ENCODE data around the gene ATG4B. TPM values are rescaled to one million over a fixed set of nuclear protein-coding genes. Genes with fewer than 3 reads are reported as not detected.

Gene ATG4B
- total RNA-seq, 1 experiment from 2014 or later = 70.9 TPM

DNA sequence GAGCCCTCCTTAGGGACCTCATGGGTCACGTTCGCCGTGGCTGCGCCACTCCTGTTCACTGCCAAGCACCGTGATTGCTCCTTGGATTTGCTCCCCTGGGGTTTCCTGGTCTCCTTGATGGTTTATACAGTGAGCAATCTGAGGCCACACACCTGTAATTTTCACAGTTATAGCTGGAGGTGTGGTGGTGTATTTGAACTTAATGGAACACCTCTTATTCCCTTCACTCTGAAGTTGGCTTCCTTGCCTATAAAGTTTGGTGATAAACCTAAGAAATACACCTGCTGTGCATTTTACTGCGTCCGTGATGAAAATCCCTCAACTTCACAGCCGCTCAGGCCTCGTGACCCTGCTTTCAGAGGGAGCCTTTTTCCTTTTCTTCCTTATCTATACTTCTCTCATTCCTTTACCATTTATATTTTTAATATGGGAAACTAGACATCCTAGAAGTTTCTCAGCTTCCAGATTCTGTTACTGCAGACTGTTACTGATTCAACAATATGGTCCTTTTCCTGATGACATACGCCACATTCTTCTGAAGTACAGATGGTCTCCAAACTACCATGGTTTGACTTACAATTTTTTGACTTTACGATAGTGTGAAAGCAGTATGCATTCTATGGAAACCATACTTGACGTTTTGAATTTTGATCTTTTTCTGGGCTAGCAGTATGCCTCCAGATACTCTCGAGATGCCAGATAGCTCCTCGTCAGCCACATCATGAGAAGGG, 8.6 kb downstream of the ATG4B start:
- DNase-seq (ENCODE audit: unreplicated experiment) = no peak
- H3K9me3 Mint-ChIP-seq (ENCODE audit: unreplicated experiment) = no peaks in the 10 kb centered on the region
- H3K4me1 Mint-ChIP-seq (ENCODE audit: insufficient read depth, unreplicated experiment) = peaks cover 12% of the 10 kb centered on the region
- POLR2A ChIA-PET = no interaction called here
- H3K27ac Mint-ChIP-seq (ENCODE audit: low read depth, unreplicated experiment) = no peak overlapping the region
- TF ChIP-seq, protein P1, sequence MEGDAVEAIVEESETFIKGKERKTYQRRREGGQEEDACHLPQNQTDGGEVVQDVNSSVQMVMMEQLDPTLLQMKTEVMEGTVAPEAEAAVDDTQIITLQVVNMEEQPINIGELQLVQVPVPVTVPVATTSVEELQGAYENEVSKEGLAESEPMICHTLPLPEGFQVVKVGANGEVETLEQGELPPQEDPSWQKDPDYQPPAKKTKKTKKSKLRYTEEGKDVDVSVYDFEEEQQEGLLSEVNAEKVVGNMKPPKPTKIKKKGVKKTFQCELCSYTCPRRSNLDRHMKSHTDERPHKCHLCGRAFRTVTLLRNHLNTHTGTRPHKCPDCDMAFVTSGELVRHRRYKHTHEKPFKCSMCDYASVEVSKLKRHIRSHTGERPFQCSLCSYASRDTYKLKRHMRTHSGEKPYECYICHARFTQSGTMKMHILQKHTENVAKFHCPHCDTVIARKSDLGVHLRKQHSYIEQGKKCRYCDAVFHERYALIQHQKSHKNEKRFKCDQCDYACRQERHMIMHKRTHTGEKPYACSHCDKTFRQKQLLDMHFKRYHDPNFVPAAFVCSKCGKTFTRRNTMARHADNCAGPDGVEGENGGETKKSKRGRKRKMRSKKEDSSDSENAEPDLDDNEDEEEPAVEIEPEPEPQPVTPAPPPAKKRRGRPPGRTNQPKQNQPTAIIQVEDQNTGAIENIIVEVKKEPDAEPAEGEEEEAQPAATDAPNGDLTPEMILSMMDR (IDR thresholded peaks at IDR 0.05; ENCODE audit: unreplicated experiment) = no peak
- CTCF ChIA-PET = interaction anchor here (0.6 to 1.1 kb wide), 3 partner anchors 425 to 997 kb away, joined by 3 read pairs; no protein-coding TSS in a partner anchor
- intact Hi-C loops (cut with micrococcal nuclease) = no loop called here
- no peaks in the 10 kb centered on the region for H3K27me3 Mint-ChIP-seq (ENCODE audit: insufficient read depth, unreplicated experiment)
- peaks cover 14% of the 10 kb centered on the region for H3K36me3 Mint-ChIP-seq (ENCODE audit: insufficient read depth, unreplicated experiment)
- no TSS peak for BruUV-seq (replicated peaks)
- no peak overlapping the region for H3K4me3 Mint-ChIP-seq (ENCODE audit: unreplicated experiment)

DNA sequence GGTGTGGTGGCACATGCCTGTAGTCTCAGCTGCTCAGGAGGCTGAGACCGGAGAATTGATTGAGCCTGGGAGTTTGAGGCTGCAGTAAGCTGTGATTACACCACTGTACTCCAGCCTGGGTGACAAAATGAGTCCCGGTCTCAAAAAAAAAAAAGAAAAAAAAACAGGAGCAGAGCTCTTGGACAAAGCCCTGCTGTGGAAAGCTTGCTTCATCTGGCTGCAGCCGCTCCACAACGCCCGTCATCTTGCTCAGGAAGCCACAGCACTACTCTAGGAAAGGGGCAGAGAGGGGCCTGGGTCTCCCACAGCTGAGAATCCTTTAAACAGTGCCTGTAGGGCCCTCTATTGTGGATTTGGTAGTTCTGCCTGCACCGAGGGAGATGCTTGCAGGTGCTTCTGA, 11.0 kb downstream of the ATG4B start:
- ChIA-PET POLR2A (interaction anchor here (2.5 kb wide), 1 partner anchor 11 kb away, joined by 9 read pairs; the partner anchor contains the start of genes ATG4B and THAP4), CTCF (interaction anchor here (1.9 kb wide), 1 partner anchor 10 kb away, joined by 4 read pairs; no protein-coding TSS in a partner anchor)
- Mint-ChIP-seq H3K4me1 (ENCODE audit: insufficient read depth, unreplicated experiment) (no peaks in the 10 kb centered on the region), H3K36me3 (ENCODE audit: insufficient read depth, unreplicated experiment) (peaks cover 30% of the 10 kb centered on the region), H3K9me3 (ENCODE audit: unreplicated experiment) (no peaks in the 10 kb centered on the region), H3K27me3 (ENCODE audit: insufficient read depth, unreplicated experiment) (no peaks in the 10 kb centered on the region), H3K27ac (ENCODE audit: low read depth, unreplicated experiment) (no peak overlapping the region), H3K4me3 (ENCODE audit: unreplicated experiment) (no peak overlapping the region)
- TF ChIP-seq, protein P1 (IDR thresholded peaks at IDR 0.05; ENCODE audit: unreplicated experiment) = no peak
- BruUV-seq (replicated peaks) = no TSS peak
- intact Hi-C loops (cut with micrococcal nuclease) = no loop called here
- DNase-seq (ENCODE audit: unreplicated experiment) = no peak

DNA sequence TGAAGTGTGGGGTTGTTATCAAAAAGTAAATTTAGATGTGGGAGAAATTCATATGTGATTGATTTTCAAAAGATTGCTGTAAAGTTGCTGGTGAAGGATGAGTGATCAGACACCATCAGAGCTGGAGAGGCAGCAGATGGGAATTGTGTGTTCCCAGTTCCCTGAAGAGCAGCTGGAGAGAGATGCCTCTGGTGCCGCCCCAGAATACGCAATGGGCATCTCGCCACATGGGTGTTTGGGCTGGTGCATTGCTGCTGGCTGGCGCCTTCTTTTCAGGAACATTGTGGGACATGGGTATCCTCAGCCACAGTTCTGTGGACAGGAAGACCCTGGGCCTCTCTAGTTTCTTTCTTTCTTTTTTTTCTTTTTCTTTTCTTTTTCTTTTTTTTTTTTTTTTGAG, 11.9 kb downstream of the ATG4B start:
- no TSS peak for BruUV-seq (replicated peaks)
- CTCF ChIA-PET = no interaction called here
- no peak overlapping the region for H3K4me3 Mint-ChIP-seq (ENCODE audit: unreplicated experiment)
- H3K27ac Mint-ChIP-seq (ENCODE audit: low read depth, unreplicated experiment) = no peak overlapping the region
- no peaks in the 10 kb centered on the region for H3K27me3 Mint-ChIP-seq (ENCODE audit: insufficient read depth, unreplicated experiment)
- intact Hi-C loops (cut with micrococcal nuclease) = no loop called here
- TF ChIP-seq, protein P1 (IDR thresholded peaks at IDR 0.05; ENCODE audit: unreplicated experiment) = no peak
- H3K9me3 Mint-ChIP-seq (ENCODE audit: unreplicated experiment) = no peaks in the 10 kb centered on the region
- H3K36me3 Mint-ChIP-seq (ENCODE audit: insufficient read depth, unreplicated experiment) = peaks cover 37% of the 10 kb centered on the region
- DNase-seq (ENCODE audit: unreplicated experiment) = no peak
- POLR2A ChIA-PET = interaction anchor here (2.5 kb wide), 1 partner anchor 12 kb away, joined by 9 read pairs; the partner anchor contains the start of genes ATG4B and THAP4
- H3K4me1 Mint-ChIP-seq (ENCODE audit: insufficient read depth, unreplicated experiment) = no peaks in the 10 kb centered on the region

DNA sequence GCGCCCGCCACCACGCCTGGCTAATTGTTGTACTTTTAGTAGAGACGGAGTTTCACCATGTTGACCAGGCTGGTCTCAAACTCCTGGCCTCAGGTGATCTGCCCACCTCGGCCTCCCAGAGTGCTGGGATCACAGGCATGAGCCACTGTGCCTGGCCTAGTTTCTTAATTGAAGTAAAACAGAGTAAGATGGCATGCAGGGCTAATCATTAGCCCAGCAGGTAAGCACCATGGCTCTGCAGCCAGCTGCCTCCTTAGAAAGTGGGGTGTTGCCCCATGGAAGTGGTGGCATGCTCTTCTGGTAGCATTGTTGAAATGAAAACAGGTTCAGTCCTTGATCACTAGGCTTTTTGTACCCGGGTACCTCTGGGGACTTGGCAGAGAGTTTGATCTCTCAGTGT, 12.4 kb downstream of the ATG4B start:
- Mint-ChIP-seq H3K27me3 (ENCODE audit: insufficient read depth, unreplicated experiment) (no peaks in the 10 kb centered on the region), H3K36me3 (ENCODE audit: insufficient read depth, unreplicated experiment) (peaks cover 42% of the 10 kb centered on the region), H3K4me3 (ENCODE audit: unreplicated experiment) (no peak overlapping the region), H3K9me3 (ENCODE audit: unreplicated experiment) (no peaks in the 10 kb centered on the region), H3K27ac (ENCODE audit: low read depth, unreplicated experiment) (no peak overlapping the region), H3K4me1 (ENCODE audit: insufficient read depth, unreplicated experiment) (no peaks in the 10 kb centered on the region)
- intact Hi-C loops (cut with micrococcal nuclease) = no loop called here
- TF ChIP-seq, protein P1 (IDR thresholded peaks at IDR 0.05; ENCODE audit: unreplicated experiment) = no peak
- ChIA-PET POLR2A (no interaction called here), CTCF (no interaction called here)
- BruUV-seq (replicated peaks) = no TSS peak
- no peak for DNase-seq (ENCODE audit: unreplicated experiment)

All from MCF 10A (cell line).